Activated CD4-positive, alpha-beta T cell treated with anti-CD3 and anti-CD28 coated beads for 36 hours (primary cell): ENCODE results near the gene DENND5A. TPM values are rescaled to one million over a fixed set of nuclear protein-coding genes. Genes with fewer than 3 reads are reported as not detected.

ENCODE experiments used
- ATAC-seq: fragments of 200-7000 bp; cut with Tn5 transposase; one replicate; pipeline ENCODE4 v1.10.0; 2021; ENCODE audit warnings: mild to moderate bottlenecking, moderate library complexity
- CTCF ChIA-PET: fragments of 350-600 bp; sonication (Branson Sonifier 250); formaldehyde crosslinking; loops from one replicate; lab custom pipeline; 2021; ENCODE audit warnings: antibody characterized with exemption; lab: Charles Lee
- POLR2A ChIA-PET: fragments of 350-600 bp; sonication (Branson Sonifier 250); formaldehyde crosslinking; loops from one replicate; lab custom pipeline; 2021; ENCODE audit warnings: antibody characterized with exemption, inconsistent platforms; lab: Charles Lee
- DNase-seq: peaks from one replicate; pipeline ENCODE4 v3.0.0-alpha.2; 2020
- H3K27ac Mint-ChIP-seq: one replicate; pipeline ENCODE4 v1.8.0; 2021; ENCODE audit warnings: mixed read lengths
- H3K27me3 Mint-ChIP-seq: one replicate; pipeline ENCODE4 v1.8.0; 2021; ENCODE audit warnings: mixed read lengths
- H3K36me3 Mint-ChIP-seq: one replicate; pipeline ENCODE4 v1.8.0; 2021; ENCODE audit warnings: low read depth, mixed read lengths
- H3K4me1 Mint-ChIP-seq: one replicate; pipeline ENCODE4 v1.8.0; 2021; ENCODE audit warnings: mixed read lengths
- H3K4me3 Mint-ChIP-seq: one replicate; pipeline ENCODE4 v1.8.0; 2021; ENCODE audit warnings: mild to moderate bottlenecking, moderate library complexity, mixed read lengths
- H3K9me3 Mint-ChIP-seq: one replicate; pipeline ENCODE4 v1.8.0; 2021; ENCODE audit warnings: low read depth, mixed read lengths
- intact Hi-C, 2 experiments: fragments of 100-400 bp; cut with DNase I in 1 of 2; cut with micrococcal nuclease in 1 of 2; formaldehyde crosslinking; loops; one replicate each; pipeline versions ENCODE4 v1.14.2 to v1.15.1; 2022 to 2024; cut with DNase I, micrococcal nuclease
- total RNA-seq, 2 experiments: library from RNA; stranded (reverse); gene quantifications; one replicate each; pipeline ENCODE4 v1.2.3, GENCODE V29; 2021

Gene DENND5A
- total RNA-seq, 2 experiments from 2014 or later: 43.6 to 62.6 TPM

DNA sequence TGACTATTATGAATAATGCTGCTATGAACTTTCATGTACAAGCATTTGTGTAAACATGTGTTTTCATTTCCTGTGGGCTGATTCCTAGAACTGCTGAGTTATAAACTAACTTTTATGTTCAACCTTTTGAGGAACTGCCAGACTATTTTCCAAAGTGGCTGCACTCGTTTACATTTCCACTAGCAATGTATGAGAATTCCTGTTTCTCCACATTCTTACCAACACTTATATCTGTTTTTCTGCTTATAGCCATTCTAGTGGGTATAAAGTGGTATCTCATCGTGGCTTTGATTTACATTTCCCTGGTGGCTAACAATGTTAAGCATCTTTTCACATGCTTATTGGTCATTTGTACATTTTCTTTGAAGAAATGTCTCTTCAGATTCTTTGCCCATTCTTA lies 138.5 kb downstream of the DENND5A start:
- ATAC-seq: no peak
- Mint-ChIP-seq H3K4me3 (no peak overlapping the region), H3K9me3 (no peaks in the 10 kb centered on the region), H3K27ac (no peak overlapping the region), H3K27me3 (peaks cover 2% of the 10 kb centered on the region), H3K4me1 (peaks cover 8% of the 10 kb centered on the region), H3K36me3 (no peaks in the 10 kb centered on the region)
- intact Hi-C loops: no loop called here
- DNase-seq: no peak
- POLR2A ChIA-PET: no interaction called here
- CTCF ChIA-PET: interaction anchor here (1.2 kb wide), 1 partner anchor 11 kb away, joined by 3 read pairs; no protein-coding TSS in a partner anchor

DNA sequence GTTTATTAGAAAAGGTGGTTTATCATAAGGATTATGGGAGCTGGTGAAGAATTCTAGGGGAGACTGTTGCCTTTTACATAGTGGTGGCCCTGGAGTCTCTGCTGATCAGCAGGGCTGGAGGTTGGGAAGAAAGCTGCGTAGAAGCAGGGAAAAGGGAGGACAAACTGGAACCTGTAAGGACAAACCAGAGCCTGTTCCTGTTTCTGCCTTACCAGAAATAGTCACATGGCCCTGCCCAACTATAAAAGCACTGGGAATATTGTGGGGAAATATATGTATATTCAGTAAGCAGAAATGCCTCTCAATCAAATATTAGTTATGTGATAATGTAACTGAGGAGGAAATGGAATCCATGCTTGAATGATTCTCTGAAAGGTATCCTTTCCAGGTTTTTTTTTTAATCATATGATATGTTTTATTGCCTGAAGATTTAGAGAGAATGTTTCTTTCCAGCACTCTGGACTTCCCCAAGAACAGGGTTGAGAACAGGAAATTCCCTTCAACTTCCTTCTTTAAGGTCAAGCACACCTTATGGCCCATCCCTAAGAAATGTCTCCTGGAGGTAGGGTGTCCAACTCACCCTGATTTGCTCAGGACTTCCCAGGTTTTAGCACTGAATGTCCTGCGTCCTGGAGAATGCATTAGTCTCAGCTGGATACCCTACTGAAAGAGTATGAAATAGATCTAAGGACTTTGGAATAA lies 139.8 kb downstream of the DENND5A start:
- intact Hi-C loops: no loop called here

DNA sequence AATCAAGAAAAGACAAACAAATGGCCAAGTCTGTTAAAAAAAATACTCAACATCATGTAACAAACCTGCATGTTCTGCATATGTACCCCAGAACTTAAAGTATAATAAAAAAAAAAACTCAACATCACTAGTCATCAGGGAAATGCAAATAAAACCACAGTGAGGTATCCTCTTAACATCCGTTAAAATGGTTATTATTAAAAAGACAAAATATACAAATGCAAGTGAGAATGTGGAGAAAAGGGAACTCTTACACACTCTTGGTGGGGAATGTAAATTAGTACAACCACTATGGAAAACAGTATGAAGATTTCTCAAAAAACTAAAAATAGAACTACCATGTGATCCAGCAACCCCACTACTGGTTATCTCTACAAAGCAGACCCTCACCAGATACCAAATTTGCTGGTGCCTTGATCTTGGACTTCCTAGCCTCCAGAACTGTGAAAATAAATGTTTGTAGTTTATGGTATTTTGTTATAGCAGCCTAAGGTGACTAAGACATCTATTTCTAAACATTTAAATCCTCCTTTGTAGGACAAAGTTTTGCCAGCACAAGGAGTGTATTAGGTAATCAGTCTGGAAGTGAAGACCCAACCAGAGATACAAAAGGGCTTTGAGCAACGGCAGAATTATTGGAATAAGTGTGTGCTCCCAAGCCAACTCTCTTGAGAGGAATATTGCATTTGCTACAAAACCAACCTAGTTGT lies 141.4 kb downstream of the DENND5A start:
- CTCF ChIA-PET: interaction anchor here (0.9 to 1.9 kb wide), 2 partner anchors 14 to 43 kb away, joined by 3 to 6 read pairs; no protein-coding TSS in a partner anchor
- no peaks in the 10 kb centered on the region for H3K36me3 Mint-ChIP-seq

More for the DNA sequence above, 139.8 kb downstream of the DENND5A start:
- peaks cover 8% of the 10 kb centered on the region for H3K4me1 Mint-ChIP-seq
- DNase-seq (no peak), ATAC-seq (no peak)
- H3K9me3 Mint-ChIP-seq: no peaks in the 10 kb centered on the region
- no peak overlapping the region for H3K27ac Mint-ChIP-seq
- no peaks in the 10 kb centered on the region for H3K36me3 Mint-ChIP-seq
- ChIA-PET POLR2A (no interaction called here), CTCF (interaction anchor here (0.6 to 1.2 kb wide), 3 partner anchors 12 to 32 kb away, joined by 3 read pairs; no protein-coding TSS in a partner anchor)
- H3K4me3 Mint-ChIP-seq: no peak overlapping the region
- H3K27me3 Mint-ChIP-seq: peaks cover 2% of the 10 kb centered on the region

DNA sequence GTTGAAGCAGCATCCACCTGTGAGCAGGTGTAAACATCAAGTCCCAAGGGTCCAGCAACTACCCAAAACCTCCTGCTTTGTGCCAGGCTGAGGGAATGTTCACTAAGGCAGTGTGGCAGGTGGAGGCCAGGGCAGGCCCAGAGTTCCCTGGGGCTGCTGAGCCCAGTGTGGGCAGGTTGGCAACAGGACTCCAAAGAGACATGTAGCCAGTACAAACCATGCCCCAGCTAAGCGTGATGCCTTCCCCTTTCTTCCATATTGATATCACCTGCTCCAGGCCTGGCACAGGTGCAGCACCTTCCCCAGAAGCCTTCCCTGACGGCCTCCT lies 143.7 kb downstream of the DENND5A start:
- ChIA-PET CTCF (no interaction called here), POLR2A (no interaction called here)
- Mint-ChIP-seq H3K27ac (no peak overlapping the region), H3K4me3 (no peak overlapping the region), H3K9me3 (no peaks in the 10 kb centered on the region), H3K4me1 (peaks cover 3% of the 10 kb centered on the region), H3K36me3 (no peaks in the 10 kb centered on the region), H3K27me3 (peaks cover 2% of the 10 kb centered on the region)
- intact Hi-C loops: no loop called here
- ATAC-seq (no peak), DNase-seq (no peak)

More for the DNA sequence above, 141.4 kb downstream of the DENND5A start:
- intact Hi-C loops: no loop called here
- ATAC-seq (no peak), DNase-seq (no peak)
- Mint-ChIP-seq H3K27me3 (peaks cover 2% of the 10 kb centered on the region), H3K9me3 (no peaks in the 10 kb centered on the region), H3K27ac (no peak overlapping the region), H3K4me3 (no peak overlapping the region), H3K4me1 (peaks cover 8% of the 10 kb centered on the region)
- POLR2A ChIA-PET: no interaction called here

DNA sequence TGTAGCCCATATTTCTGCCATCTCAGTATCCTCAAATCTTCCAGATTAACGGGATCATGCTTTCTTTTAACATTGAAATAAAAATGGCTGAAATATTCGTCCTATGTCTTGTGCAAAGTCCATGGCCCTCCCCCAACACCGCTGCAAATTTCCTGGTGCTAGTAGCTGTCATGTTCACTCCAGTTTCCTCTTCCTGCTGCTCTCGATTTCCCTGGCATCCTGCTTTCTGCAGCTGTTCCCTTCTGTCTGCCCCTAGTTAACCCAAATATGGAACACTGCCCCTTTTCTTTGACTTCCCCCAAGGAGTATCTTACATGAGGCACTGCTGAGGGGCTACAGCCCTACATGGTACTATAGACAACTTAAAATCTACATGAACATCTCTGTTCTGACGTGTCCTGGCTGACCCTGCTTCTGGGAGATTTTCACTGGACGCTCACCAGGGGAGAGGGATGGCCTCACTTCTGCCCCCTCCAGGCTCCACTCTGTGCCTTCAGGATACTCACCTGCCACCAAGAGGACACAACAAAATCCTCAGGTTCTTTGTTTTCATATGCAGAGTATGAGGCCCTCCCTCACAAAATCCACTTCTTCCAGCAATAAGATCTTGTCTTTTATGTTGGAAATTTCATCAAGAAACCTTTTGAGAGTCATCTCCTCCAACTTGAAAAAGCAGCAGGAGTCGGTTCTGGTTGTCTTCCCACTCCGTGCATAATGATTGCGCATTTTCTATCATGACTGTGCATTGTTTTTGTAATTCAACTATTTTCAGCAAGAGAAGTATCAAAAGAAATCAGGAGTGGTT lies 144.3 kb downstream of the DENND5A start:
- intact Hi-C loops: no loop called here

DNA sequence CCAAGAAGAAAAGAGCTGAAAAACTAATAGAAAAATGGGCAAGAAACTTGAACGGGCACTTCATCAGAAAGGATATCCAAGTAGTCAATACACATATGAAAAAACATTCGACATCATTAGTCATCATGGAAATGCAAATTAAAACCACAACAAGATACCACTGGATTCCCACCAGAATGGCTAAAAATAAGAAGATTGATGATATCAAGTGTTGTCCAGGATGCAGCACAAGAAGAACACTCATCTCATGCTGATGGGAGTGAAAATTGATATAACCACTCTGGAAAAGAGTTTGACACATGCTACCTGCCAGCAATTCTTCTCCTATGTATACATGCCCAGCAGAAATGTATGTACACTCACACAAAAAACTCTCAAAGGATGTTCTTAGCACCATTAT lies 146.9 kb downstream of the DENND5A start:
- ChIA-PET POLR2A (no interaction called here), CTCF (interaction anchor here (1.0 kb wide), 1 partner anchor 388 kb away, joined by 3 read pairs; no protein-coding TSS in a partner anchor)
- peaks cover 2% of the 10 kb centered on the region for H3K9me3 Mint-ChIP-seq
- H3K4me3 Mint-ChIP-seq: no peak overlapping the region
- no peak for ATAC-seq
- H3K36me3 Mint-ChIP-seq: no peaks in the 10 kb centered on the region
- H3K27me3 Mint-ChIP-seq: peaks cover 2% of the 10 kb centered on the region
- intact Hi-C loops: no loop called here
- no peaks in the 10 kb centered on the region for H3K4me1 Mint-ChIP-seq
- DNase-seq: no peak
- H3K27ac Mint-ChIP-seq: no peak overlapping the region

More for the DNA sequence above, 144.3 kb downstream of the DENND5A start:
- H3K4me3 Mint-ChIP-seq: no peak overlapping the region
- ATAC-seq (no peak), DNase-seq (no peak)
- no peak overlapping the region for H3K27ac Mint-ChIP-seq
- no peaks in the 10 kb centered on the region for H3K36me3 Mint-ChIP-seq
- CTCF ChIA-PET: no interaction called here
- H3K27me3 Mint-ChIP-seq: peaks cover 2% of the 10 kb centered on the region
- no peaks in the 10 kb centered on the region for H3K4me1 Mint-ChIP-seq
- no peaks in the 10 kb centered on the region for H3K9me3 Mint-ChIP-seq
- POLR2A ChIA-PET: no interaction called here

DNA sequence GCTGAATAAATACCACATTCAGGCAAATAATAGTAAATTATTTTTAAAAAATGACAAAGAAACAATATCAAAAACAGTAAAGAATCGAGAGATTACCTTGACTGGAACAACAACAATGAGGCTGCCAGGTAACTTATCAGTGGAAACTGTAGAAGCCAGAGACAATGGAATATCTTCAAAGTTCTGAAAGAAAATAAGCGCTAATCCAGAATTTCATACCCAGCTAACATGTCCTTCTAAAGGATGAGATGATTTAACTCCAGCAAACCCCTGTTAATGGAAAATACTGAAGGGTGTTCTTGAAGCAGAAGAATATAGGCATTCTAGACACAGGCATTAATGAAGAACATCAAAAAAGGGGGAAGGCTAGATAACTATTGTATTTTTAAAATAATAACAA lies 153.1 kb downstream of the DENND5A start:
- CTCF ChIA-PET: interaction anchor here (1.5 to 1.6 kb wide), 2 partner anchors 26 to 96 kb away, joined by 3 to 7 read pairs; no protein-coding TSS in a partner anchor

DNA sequence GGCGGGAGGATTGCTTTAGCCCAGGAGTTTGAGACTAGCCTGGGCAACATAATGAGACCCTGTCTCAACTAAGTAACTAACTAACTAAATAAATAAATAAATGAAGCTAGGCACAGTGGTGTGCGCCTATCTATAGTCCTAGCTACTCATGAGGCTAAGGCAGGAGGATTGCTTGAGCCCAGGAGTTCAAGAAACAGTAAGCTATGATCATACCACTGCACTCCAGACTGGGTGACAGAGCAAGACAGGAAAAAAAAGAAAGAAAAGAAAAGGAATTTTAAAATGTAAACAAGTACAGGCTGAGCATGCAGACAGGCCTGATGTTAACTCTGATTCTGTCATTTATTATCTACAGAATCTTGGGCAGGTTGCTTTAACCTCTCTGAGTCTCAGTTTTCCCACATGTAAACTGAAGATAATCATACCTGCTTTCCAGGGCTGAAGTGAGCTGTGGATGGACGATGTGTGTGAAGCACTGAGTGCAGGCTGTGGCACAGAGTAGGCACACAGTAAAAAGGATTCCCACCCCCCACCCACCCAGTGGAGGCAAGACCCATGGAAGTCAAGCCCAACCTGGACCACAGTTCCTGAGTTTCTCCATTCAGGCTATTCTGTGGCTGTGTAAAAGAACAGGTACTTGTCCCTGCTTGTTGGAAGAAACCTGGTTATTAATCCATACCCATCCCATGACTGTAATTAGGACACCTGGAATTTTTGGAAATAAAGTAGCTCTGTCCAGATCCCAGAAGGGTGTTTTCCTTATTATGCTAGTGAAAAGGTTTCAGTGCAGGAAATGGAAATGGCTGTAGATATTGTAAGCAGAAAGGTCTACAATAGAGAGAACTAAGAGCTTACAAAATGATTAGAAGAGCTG lies 155.1 kb downstream of the DENND5A start:
- H3K9me3 Mint-ChIP-seq: peaks cover 16% of the 10 kb centered on the region
- peaks cover 3% of the 10 kb centered on the region for H3K36me3 Mint-ChIP-seq
- H3K4me3 Mint-ChIP-seq: no peak overlapping the region
- DNase-seq: no peak
- intact Hi-C loops: no loop called here
- POLR2A ChIA-PET: no interaction called here
- peaks cover 3% of the 10 kb centered on the region for H3K4me1 Mint-ChIP-seq
- CTCF ChIA-PET: interaction anchor here (0.9 to 1.8 kb wide), 3 partner anchors 28 to 323 kb away, joined by 3 to 7 read pairs (median 3); no protein-coding TSS in a partner anchor
- no peak overlapping the region for H3K27ac Mint-ChIP-seq
- H3K27me3 Mint-ChIP-seq: peaks cover 3% of the 10 kb centered on the region
- ATAC-seq: no peak

More for the DNA sequence above, 153.1 kb downstream of the DENND5A start:
- DNase-seq (no peak), ATAC-seq (no peak)
- H3K4me3 Mint-ChIP-seq: no peak overlapping the region
- POLR2A ChIA-PET: no interaction called here
- H3K27ac Mint-ChIP-seq: no peak overlapping the region
- intact Hi-C loops: no loop called here
- peaks cover 16% of the 10 kb centered on the region for H3K9me3 Mint-ChIP-seq
- H3K27me3 Mint-ChIP-seq: peaks cover 3% of the 10 kb centered on the region
- peaks cover 3% of the 10 kb centered on the region for H3K4me1 Mint-ChIP-seq
- peaks cover 3% of the 10 kb centered on the region for H3K36me3 Mint-ChIP-seq

DNA sequence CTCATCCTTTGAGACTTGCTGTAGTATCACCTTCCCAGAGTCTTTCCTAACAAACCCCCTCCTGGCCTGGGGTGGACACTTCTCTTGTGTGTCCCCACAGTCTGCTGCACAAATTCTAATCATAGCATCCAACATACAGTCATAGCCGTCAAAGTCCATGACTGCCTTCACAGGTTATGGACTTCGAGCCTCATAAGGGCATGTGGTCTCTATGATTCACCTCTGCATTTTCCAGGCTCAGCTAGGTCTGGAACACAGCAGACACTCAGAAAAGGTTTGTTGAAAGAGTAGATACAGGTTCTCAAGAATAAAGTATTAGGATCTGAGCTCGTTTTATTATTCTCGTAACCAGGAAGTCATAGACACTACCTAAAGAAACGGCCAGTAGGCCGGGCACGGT lies 160.6 kb downstream of the DENND5A start:
- intact Hi-C loops: no loop called here
- no peaks in the 10 kb centered on the region for H3K36me3 Mint-ChIP-seq
- DNase-seq (no peak), ATAC-seq (no peak)
- peaks cover 3% of the 10 kb centered on the region for H3K4me1 Mint-ChIP-seq
- no peak overlapping the region for H3K4me3 Mint-ChIP-seq
- ChIA-PET POLR2A (no interaction called here), CTCF (interaction anchor here (1.2 to 1.3 kb wide), 2 partner anchors 9 to 10 kb away, joined by 3 to 4 read pairs; no protein-coding TSS in a partner anchor)
- no peaks in the 10 kb centered on the region for H3K9me3 Mint-ChIP-seq
- no peak overlapping the region for H3K27ac Mint-ChIP-seq
- H3K27me3 Mint-ChIP-seq: peaks cover 13% of the 10 kb centered on the region

DNA sequence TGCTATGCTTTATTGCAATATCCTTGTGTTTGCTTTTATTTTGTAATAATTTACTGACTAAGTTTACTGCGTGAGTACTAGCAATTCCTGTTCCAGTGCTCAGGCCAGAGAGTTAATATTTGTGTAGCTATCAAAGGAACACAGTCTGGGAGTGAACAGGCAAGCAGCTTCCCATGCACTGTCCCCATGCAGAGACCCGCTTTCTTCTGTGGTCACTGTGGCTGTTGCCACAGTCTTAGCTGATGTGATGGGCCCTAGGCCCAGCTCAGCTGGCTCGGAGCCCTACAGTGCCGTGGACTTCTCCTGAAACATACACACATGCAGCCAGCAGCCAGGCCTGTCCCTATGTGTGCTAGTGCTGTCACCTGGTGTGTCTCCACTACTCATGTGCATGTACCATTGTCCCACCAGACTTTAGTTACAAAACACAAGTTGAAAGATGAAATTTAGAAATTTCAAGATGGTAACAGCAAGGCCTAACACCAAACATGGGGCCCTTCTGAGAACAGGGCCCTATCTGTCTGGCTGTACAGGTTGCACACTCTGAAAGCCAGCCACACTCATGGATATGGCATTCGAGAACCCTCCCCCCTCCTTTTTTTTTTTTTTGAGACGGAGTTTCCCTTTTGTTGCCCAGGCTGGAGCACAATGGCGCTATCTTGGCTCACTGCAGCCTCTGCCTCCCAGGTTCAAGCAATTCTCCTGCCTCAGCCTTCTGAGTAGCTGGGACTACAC lies 161.4 kb downstream of the DENND5A start:
- POLR2A ChIA-PET: interaction anchor here (0.6 kb wide), 1 partner anchor 32 kb away, joined by 3 read pairs; no protein-coding TSS in a partner anchor
- peaks cover 13% of the 10 kb centered on the region for H3K27me3 Mint-ChIP-seq
- intact Hi-C loops: no loop called here
- no peaks in the 10 kb centered on the region for H3K9me3 Mint-ChIP-seq
- CTCF ChIA-PET: interaction anchor here (1.2 kb wide), 1 partner anchor 8 kb away, joined by 4 read pairs; no protein-coding TSS in a partner anchor
- DNase-seq (no peak), ATAC-seq (no peak)
- H3K27ac Mint-ChIP-seq: no peak overlapping the region
- peaks cover 3% of the 10 kb centered on the region for H3K4me1 Mint-ChIP-seq
- H3K36me3 Mint-ChIP-seq: no peaks in the 10 kb centered on the region
- no peak overlapping the region for H3K4me3 Mint-ChIP-seq
